Right lobe of liver (tissue), 6 donors: ENCODE results near the gene PRR12. TPM values are rescaled to one million over a fixed set of nuclear protein-coding genes. Genes with fewer than 3 reads are reported as not detected.

Source experiments
- ATAC-seq, 4 donors: fragments of 200-7000 bp; cut with Tn5 transposase; one replicate each; pipeline ENCODE4 v1.9.1; 2020; ENCODE audit warnings: mild to moderate bottlenecking in 4 of 4, moderate library complexity in 4 of 4
- DNase-seq, 3 donors: peaks; one replicate each; pipeline ENCODE4 v3.0.0-alpha.2; 2020
- H3K27ac ChIP-seq, 3 donors: fragments of 200-600 bp; one replicate each; pipeline ENCODE4 v1.8.0; 2022
- H3K27me3 ChIP-seq, 2 donors: fragments of 200-600 bp; one replicate each; pipeline ENCODE4 v1.8.0; 2022
- H3K36me3 ChIP-seq, 4 donors: fragments of 200-600 bp; sonication (generic) in 1 of 4; one replicate each; pipeline versions ENCODE4 v1.5.1 to v1.8.0; 2017 to 2022; ENCODE audit warnings: control low read depth in 1 of 4
- H3K4me1 ChIP-seq, 4 donors: fragments of 200-600 bp; sonication (generic) in 1 of 4; one replicate each; pipeline versions ENCODE4 v1.5.1 to v1.8.0; 2017 to 2022; ENCODE audit warnings: control low read depth in 1 of 4
- H3K4me3 ChIP-seq, 3 donors: fragments of 200-600 bp; one replicate each; pipeline ENCODE4 v1.8.0; 2022
- H3K9me3 ChIP-seq, 4 donors: fragments of 200-600 bp; sonication (generic) in 1 of 4; one replicate each; pipeline versions ENCODE4 v1.5.1 to v1.8.0; 2017 to 2022; ENCODE audit warnings: control low read depth in 1 of 4
- CTCF ChIP-seq, 4 donors: fragments of 200-600 bp in 3 of 4; fragments of 450-650 bp in 1 of 4; IDR thresholded peaks; one replicate each; pipeline versions ENCODE4 v1.5.1 to v1.8.0; 2016 to 2022; ENCODE audit warnings: antibody characterized with exemption in 4 of 4, mild to moderate bottlenecking in 2 of 4
- POLR2A ChIP-seq: fragments of 450-650 bp; IDR thresholded peaks from one replicate; pipeline ENCODE4 v1.6.1; 2017; ENCODE audit warnings: antibody characterized with exemption, mild to moderate bottlenecking
- WGBS: methylation state at CpG from one replicate; pipeline ENCODE4 v1.1.6; 2018; ENCODE audit warnings: low coverage, low lambda C conversion rate; ENCODE audit not compliant: insufficient coverage; ENCODE audit errors: missing lambda C conversion rate; 5-methylcytosine and 5-hydroxymethylcytosine counted together
- intact Hi-C, 2 donors: fragments of 100-400 bp; cut with DNase I; formaldehyde crosslinking; loops; one replicate each; pipeline versions ENCODE4 v1.11.2 to v1.14.1; 2022
- total RNA-seq, 6 experiments: library from RNA; depleted of rRNA in 2 of 6; stranded (reverse); fragments of >200 nt in 2 of 6; fragmentation: NEBNext Ultra II Directional in 3 of 6; extraction: Animal tissue kit (Norgen Biotek cat#: 25700) in 3 of 6; gene quantifications; one replicate each; pipeline versions ENCODE4 v1.1.0 to v1.2.4, GENCODE V29; 2016 to 2023
- donor health status: DM: no; HTN: yes; CAD: no.
- donor health status: DM: no; HTN: no; CAD: no.
- donor health status: DM: no; HTN: no; CAD: no.
- donor health status: DM: no; HTN: yes; CAD: no.
- donor health status: DM: no; HTN: yes; CAD: no.

The PRR12 gene
- total RNA-seq, 6 experiments from 2014 or later: 4.0 to 8.5 (median 5.5) TPM

GRCh38 chr19:49609499-49610092 lies 18.6 kb downstream of the PRR12 start:
- H3K27me3 ChIP-seq: no peaks in the 10 kb centered on the region
- intact Hi-C loops: no loop called here
- H3K9me3 ChIP-seq: no peaks in the 10 kb centered on the region
- TF ChIP-seq POLR2A (no peak), CTCF (IDR thresholded peaks at IDR 0.05) (no peak)
- DNase-seq (no peak), ATAC-seq (no peak)
- H3K4me3 ChIP-seq: no peak overlapping the region
- WGBS: 93% methylated on average over 5 of the region's 12 CpGs
- H3K27ac ChIP-seq: no peak overlapping the region
- peaks cover 0 to 19% (median 1%) of the 10 kb centered on the region in 4 donors for H3K36me3 ChIP-seq
- no peaks in the 10 kb centered on the region for H3K4me1 ChIP-seq

GRCh38 chr19:49613374-49613773 lies 22.4 kb downstream of the PRR12 start:
- Histone ChIP-seq H3K4me1 (no peaks in the 10 kb centered on the region), H3K27me3 (no peaks in the 10 kb centered on the region), H3K4me3 (no peak overlapping the region), H3K27ac (no peak overlapping the region), H3K36me3 (peaks cover 0 to 30% (median 12%) of the 10 kb centered on the region in 4 donors), H3K9me3 (no peaks in the 10 kb centered on the region)
- WGBS: 89% methylated on average over 4 of the region's 4 CpGs
- ATAC-seq: no peak
- no peak for DNase-seq
- intact Hi-C loops: no loop called here
- TF ChIP-seq POLR2A: no peak
- TF ChIP-seq CTCF (IDR thresholded peaks at IDR 0.05): no peak

- Histone ChIP-seq H3K36me3 (peaks cover 0 to 28% (median 12%) of the 10 kb centered on the region in 4 donors), H3K27ac (no peak overlapping the region), H3K4me1 (no peaks in the 10 kb centered on the region), H3K9me3 (no peaks in the 10 kb centered on the region), H3K4me3 (no peak overlapping the region), H3K27me3 (no peaks in the 10 kb centered on the region)
- intact Hi-C loops: no loop called here
- DNase-seq (no peak), ATAC-seq (no peak)
- TF ChIP-seq POLR2A: no peak
- TF ChIP-seq CTCF (IDR thresholded peaks at IDR 0.05): no peak
- 68% methylated on average over 12 of the region's 19 CpGs for WGBS
These were observed 23.3 kb downstream of the PRR12 start for GRCh38 chr19:49614096-49614833.

GRCh38 chr19:49615861-49616260 lies 24.9 kb downstream of the PRR12 start:
- H3K9me3 ChIP-seq: no peaks in the 10 kb centered on the region
- H3K4me1 ChIP-seq: no peaks in the 10 kb centered on the region
- H3K36me3 ChIP-seq: peaks cover 0 to 28% (median 11%) of the 10 kb centered on the region in 4 donors
- WGBS: 96% methylated on average over 4 of the region's 23 CpGs
- intact Hi-C loops: no loop called here
- no peak for DNase-seq
- no peak for ATAC-seq
- no peaks in the 10 kb centered on the region for H3K27me3 ChIP-seq
- no peak overlapping the region for H3K4me3 ChIP-seq
- TF ChIP-seq POLR2A (no peak), CTCF (IDR thresholded peaks at IDR 0.05) (no peak)
- no peak overlapping the region for H3K27ac ChIP-seq
